IPS-20b (cell line): ENCODE data around the gene HIPK2.

Source experiments
- H3K27ac ChIP-seq: one replicate; pipeline ENCODE4 v1.5.1; 2013; ENCODE audit warnings: low read length
- H3K27me3 ChIP-seq: 2 replicates; pipeline ENCODE4 v1.6.1; 2013; ENCODE audit warnings: mild to moderate bottlenecking, low read length, inconsistent platforms; ENCODE audit not compliant: insufficient read depth
- H3K36me3 ChIP-seq: 2 replicates; pipeline ENCODE4 v1.6.1; 2013; ENCODE audit warnings: low read depth, mild to moderate bottlenecking, inconsistent platforms, low read length, moderate library complexity; ENCODE audit not compliant: insufficient read depth
- H3K4me1 ChIP-seq: 2 replicates; pipeline ENCODE4 v1.6.1; 2013; ENCODE audit warnings: mild to moderate bottlenecking, control low read depth, inconsistent platforms, low read length, moderate library complexity; ENCODE audit not compliant: insufficient read depth
- H3K4me3 ChIP-seq: 2 replicates; pipeline ENCODE4 v1.5.1; 2013; ENCODE audit warnings: mild to moderate bottlenecking, low read length, inconsistent platforms
- H3K9ac ChIP-seq: 2 replicates; pipeline ENCODE4 v1.6.1; 2013; ENCODE audit warnings: low read depth, mild to moderate bottlenecking, inconsistent platforms, low read length, moderate library complexity
- H3K9me3 ChIP-seq: 2 replicates; pipeline ENCODE4 v1.6.1; 2013; ENCODE audit warnings: mild to moderate bottlenecking, low read depth, low read length, inconsistent platforms; ENCODE audit not compliant: insufficient read depth

The HIPK2 gene

DNA sequence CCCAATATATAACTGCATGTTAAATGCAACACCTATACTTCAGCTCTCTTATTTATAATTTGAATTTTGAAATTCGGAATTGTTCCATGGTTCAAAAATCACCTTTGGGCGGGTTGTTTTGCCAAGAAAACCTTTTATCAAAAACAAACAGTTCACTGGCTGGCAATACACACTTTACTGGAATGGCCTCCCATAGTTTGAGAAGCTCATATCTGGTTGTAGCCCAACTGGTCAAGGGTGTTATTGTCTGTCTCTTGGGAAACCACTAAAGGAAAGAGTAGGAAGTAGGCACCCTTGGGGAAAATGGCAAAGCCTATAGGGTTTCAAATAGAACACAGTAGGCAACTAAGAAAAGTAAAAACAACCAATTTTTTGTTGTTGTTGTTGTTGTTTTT, 117.9 kb downstream of the HIPK2 start:
- no peaks in the 10 kb centered on the region for H3K36me3 ChIP-seq
- no peaks in the 10 kb centered on the region for H3K27me3 ChIP-seq
- H3K4me3 ChIP-seq: no peak overlapping the region
- H3K27ac ChIP-seq: no peak overlapping the region
- no peak overlapping the region for H3K9ac ChIP-seq
- H3K4me1 ChIP-seq: peaks cover 26% of the 10 kb centered on the region
- H3K9me3 ChIP-seq: no peaks in the 10 kb centered on the region

- Histone ChIP-seq H3K4me1 (peaks cover 26% of the 10 kb centered on the region), H3K27me3 (no peaks in the 10 kb centered on the region), H3K36me3 (no peaks in the 10 kb centered on the region), H3K9ac (no peak overlapping the region), H3K9me3 (no peaks in the 10 kb centered on the region), H3K4me3 (no peak overlapping the region), H3K27ac (no peak overlapping the region)
Observed at GRCh38 chr7:139658908-139659675, 118.7 kb downstream of the HIPK2 start.

DNA sequence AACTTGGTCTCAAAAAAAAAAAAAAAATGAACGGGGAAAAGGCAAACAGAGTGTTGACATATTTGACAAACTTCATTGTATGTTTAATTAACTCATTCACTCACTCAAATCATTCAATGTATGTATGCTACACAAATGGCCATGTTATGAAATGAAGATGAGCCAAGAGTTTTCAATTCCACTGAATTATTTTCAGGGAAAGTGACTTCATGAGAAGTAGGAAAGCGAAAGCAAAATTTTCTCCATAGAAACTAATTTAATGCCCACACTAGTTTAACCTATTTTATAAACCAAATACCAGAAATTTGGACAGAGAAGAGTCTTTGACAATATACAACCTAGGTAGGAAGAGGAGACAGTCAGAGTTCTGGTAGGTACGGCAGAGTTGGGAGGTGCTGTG, 119.5 kb downstream of the HIPK2 start:
- H3K27ac ChIP-seq: no peak overlapping the region
- H3K4me1 ChIP-seq: peaks cover 26% of the 10 kb centered on the region
- H3K9me3 ChIP-seq: no peaks in the 10 kb centered on the region
- H3K27me3 ChIP-seq: no peaks in the 10 kb centered on the region
- no peak overlapping the region for H3K4me3 ChIP-seq
- H3K36me3 ChIP-seq: no peaks in the 10 kb centered on the region
- H3K9ac ChIP-seq: no peak overlapping the region

DNA sequence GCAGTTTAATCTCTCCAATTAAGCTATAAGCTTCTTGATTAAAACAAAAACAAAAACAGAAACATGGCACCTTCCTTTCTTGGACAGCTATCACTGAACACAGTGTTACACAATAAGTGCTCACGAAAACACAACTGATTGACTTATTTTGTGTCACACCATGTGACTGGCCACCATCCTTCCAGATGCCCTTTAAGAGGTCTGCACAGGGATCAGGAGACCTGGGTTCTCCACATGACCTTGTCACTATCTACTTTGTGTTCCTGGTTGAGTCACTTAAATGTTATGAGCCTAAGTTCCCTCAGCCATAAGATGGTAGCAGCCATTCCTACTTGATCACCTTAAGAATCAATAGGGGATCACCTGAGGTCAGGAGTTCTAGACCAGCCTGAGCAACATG, 120.1 kb downstream of the HIPK2 start:
- Histone ChIP-seq H3K4me3 (no peak overlapping the region), H3K36me3 (no peaks in the 10 kb centered on the region), H3K27ac (no peak overlapping the region), H3K27me3 (no peaks in the 10 kb centered on the region), H3K4me1 (peaks cover 26% of the 10 kb centered on the region), H3K9ac (no peak overlapping the region), H3K9me3 (no peaks in the 10 kb centered on the region)

GRCh38 chr7:139656387-139656786, 121.4 kb downstream of the HIPK2 start:
- Histone ChIP-seq H3K9ac (no peak overlapping the region), H3K4me1 (peaks cover 35% of the 10 kb centered on the region), H3K4me3 (no peak overlapping the region)

DNA sequence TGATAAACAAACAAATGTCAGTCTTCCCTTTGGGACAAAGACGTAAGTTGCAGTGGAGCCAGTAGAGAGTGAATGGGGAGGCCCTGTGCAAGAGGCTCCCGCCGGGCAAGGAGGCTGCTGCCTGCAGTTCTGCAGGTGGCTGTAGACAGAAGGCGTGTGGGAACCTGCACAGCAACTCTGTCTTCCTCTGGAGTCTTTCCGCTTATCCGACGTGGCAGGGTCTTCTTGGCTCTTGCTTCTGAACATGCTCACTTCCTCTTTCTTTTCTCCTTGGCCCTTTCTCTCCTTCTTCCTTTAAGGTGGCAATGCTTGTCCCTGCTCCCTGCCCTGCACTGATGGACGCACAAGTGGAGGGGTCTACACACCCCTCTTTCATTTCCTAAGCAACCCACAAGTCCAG, 122.5 kb downstream of the HIPK2 start:
- Histone ChIP-seq H3K36me3 (no peaks in the 10 kb centered on the region), H3K9me3 (no peaks in the 10 kb centered on the region), H3K27me3 (no peaks in the 10 kb centered on the region), H3K9ac (no peak overlapping the region), H3K4me1 (peaks cover 25% of the 10 kb centered on the region), H3K4me3 (no peak overlapping the region), H3K27ac (no peak overlapping the region)

More at GRCh38 chr7:139656387-139656786, 121.4 kb downstream of the HIPK2 start:
- Histone ChIP-seq H3K27me3 (no peaks in the 10 kb centered on the region), H3K9me3 (no peaks in the 10 kb centered on the region), H3K36me3 (no peaks in the 10 kb centered on the region), H3K27ac (no peak overlapping the region)

- H3K9ac ChIP-seq: no peak overlapping the region
- no peaks in the 10 kb centered on the region for H3K36me3 ChIP-seq
- H3K4me1 ChIP-seq: peaks cover 19% of the 10 kb centered on the region; the same call in 1 of the 2 replicates
- H3K27me3 ChIP-seq: no peaks in the 10 kb centered on the region
- H3K27ac ChIP-seq: no peak overlapping the region
- no peaks in the 10 kb centered on the region for H3K9me3 ChIP-seq
- no peak overlapping the region for H3K4me3 ChIP-seq
Observed at GRCh38 chr7:139654276-139655181, 123.3 kb downstream of the HIPK2 start.

DNA sequence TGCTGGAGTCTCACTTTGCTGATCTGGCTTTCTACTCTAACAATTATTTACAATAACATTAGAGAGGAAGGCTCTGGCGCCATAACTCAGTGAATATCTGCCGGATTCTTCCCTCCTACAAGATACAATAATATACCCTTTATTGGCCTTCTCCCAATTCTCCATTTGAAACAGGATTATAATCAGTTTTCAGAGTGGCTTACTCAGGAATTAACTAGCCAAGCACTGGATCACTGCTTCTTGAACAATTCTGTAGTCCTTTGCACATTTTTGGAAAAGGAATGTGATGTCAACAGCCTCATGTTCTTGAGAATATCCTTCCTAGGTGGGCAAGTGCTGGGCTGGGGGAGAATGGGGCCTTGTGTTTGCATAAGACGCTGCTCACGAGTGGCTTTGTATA, 125.9 kb downstream of the HIPK2 start:
- H3K27ac ChIP-seq: no peak overlapping the region
- no peaks in the 10 kb centered on the region for H3K36me3 ChIP-seq
- H3K9me3 ChIP-seq: no peaks in the 10 kb centered on the region
- H3K4me3 ChIP-seq: no peak overlapping the region
- no peaks in the 10 kb centered on the region for H3K27me3 ChIP-seq
- H3K9ac ChIP-seq: no peak overlapping the region
- peaks cover 23% of the 10 kb centered on the region; the same call in 1 of the 2 replicates for H3K4me1 ChIP-seq

DNA sequence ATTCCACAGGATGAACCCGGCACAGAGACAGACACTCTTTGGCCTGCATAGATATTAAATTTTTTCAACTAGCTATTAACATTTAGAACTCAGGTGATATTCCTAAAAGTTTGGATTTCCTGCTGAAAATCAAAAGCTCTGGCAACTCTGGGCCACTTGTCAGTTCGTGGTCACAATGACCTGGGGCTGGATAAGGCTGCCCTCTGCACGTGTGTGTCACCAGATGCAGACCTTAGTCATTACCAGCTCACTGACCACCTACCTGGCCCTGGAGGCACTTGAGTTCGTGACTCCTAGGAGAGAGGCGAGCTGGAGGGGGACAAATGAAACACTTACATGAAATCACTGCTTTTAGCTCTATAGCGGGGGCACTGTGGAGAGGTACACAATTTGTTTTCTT, 126.5 kb downstream of the HIPK2 start:
- Histone ChIP-seq H3K4me3 (no peak overlapping the region), H3K4me1 (peaks cover 23% of the 10 kb centered on the region; the same call in 1 of the 2 replicates), H3K27me3 (no peaks in the 10 kb centered on the region), H3K36me3 (no peaks in the 10 kb centered on the region), H3K9ac (no peak overlapping the region), H3K9me3 (no peaks in the 10 kb centered on the region), H3K27ac (no peak overlapping the region)

DNA sequence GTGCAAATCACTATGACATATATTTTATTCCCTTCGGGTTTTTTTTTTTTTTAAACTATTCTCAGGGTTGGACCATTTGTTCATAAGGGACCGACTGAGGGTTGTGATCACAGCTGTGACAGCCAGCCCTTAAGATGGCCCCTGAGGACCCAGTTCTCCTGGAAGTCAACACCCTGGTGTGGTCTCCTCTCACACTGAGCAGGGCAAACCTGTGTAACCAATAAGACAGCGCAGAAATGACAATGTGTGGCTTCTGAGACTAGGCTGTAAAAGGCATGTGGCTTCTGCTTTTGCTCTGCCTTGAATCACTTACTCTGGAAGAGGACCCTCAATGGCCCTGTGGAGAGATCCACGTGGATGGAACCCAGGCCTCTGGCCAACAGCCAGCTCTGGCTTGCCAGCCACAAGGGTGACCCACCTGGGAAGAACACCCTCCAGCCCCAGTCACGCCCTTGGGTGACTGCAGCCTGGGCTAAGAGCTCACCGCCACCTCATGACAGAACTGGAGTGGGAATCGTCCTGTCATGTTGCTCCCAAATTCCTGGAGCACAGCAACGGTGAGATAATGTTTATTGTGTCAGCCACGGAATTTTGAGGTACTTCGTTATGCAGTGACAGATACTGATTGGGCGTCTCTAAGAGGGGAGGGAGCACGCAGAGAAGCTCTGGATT, 127.2 kb downstream of the HIPK2 start:
- Histone ChIP-seq H3K27me3 (no peaks in the 10 kb centered on the region), H3K9me3 (no peaks in the 10 kb centered on the region), H3K9ac (no peak overlapping the region), H3K4me3 (no peak overlapping the region), H3K36me3 (no peaks in the 10 kb centered on the region), H3K4me1 (peaks cover 23% of the 10 kb centered on the region; the same call in 1 of the 2 replicates), H3K27ac (no peak overlapping the region)

GRCh38 chr7:139648941-139649425, 128.8 kb downstream of the HIPK2 start:
- H3K4me1 ChIP-seq: peaks cover 23% of the 10 kb centered on the region; the same call in 1 of the 2 replicates
- H3K9ac ChIP-seq: no peak overlapping the region
- H3K4me3 ChIP-seq: no peak overlapping the region
- H3K9me3 ChIP-seq: no peaks in the 10 kb centered on the region
- no peaks in the 10 kb centered on the region; the same call in 1 of the 2 replicates for H3K36me3 ChIP-seq
- no peak overlapping the region for H3K27ac ChIP-seq
- no peaks in the 10 kb centered on the region for H3K27me3 ChIP-seq
